A549 treated with dexamethasone at 1 μM for 4 hours (cell line): ENCODE results near the gene IPO7. TPM values are rescaled to one million over a fixed set of nuclear protein-coding genes. Genes with fewer than 3 reads are reported as not detected.

Experiments
- total RNA-seq: library from RNA; stranded (reverse); fragments of 200-300 nt; extraction: Qiagen RNA extraction; gene quantifications from 5 replicates; pipeline ENCODE4 v1.2.3, GENCODE V29; 2022

Gene IPO7
- total RNA-seq: 85.5 to 123 TPM (median 108 TPM) in 5 replicates

DNA sequence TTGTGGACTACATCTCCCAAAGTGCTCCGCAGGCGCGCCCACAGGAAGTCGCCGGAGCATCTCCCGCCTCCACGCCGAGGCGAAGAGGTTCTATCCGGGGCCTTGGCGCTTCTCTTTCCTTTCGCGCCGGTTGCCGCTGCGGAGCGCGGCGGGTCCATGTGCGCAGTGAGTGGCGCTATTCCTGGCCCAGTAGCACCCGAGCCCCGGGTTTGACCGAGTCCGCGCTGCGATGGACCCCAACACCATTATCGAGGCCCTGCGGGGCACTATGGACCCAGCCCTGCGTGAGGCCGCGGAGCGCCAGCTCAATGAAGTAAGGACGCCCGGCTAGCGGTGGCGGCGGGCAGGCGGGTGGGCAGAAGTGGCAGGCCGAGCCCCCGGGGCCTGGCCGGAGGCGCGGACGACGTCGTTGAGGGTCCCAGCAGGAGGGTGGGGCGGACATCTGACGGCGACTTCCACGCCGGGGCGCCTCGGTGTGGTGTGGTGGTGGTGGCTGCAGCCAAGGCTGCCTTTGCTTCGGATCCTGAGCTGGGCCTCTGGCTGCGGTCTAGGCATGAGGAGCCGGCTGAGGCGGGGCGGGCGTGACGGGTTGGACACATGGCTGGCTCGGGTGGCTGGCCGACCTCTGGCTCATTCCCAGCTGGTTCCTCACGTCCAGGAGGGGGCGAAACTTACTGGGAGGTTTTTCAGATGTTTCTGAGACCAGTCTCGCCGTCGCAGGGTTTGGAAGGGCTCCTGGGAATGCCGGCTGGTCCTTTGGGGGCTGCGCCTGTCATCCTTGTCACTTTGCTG is at the start of gene IPO7:
Gene IPO7, plus strand, starts transcription at position 118 of the 792 bp plus-strand sequence. Its CDS starts 112 bp downstream, at position 230.

DNA sequence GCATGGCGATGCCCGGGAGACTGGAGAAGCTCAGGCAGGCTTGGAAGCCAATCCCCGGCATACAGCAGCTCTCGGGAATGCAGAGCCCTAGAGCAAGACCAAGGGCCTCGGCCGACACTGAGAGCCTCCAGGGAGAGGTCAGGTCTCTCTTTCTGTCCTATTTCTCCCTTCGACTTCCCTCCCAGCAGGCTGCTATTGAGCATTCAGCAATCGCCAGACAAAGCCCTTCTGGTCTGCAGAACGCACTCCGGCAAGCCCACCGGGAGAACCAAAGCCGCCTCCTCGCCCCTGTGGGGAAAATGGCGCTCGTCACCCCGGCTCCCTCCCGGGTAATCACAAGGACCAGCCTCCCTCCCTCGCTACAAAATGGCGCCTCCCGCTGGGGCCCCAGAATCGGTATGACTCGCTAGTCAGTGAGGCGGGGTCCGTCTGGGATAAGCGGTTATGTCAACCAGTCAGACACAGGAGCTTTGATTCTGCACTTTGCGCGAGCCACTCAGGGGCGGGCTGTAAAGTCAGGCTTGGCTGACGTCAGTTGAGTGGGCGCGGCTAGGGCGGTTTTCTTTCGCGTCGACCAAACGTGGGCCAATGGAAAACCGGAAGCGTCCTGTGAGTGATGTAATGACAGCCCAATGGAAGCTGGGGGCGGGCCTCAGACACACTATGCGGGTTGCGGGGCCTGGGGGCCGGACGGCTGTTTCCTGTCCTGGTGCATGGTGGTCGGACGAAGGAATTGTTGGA is 76.0 kb downstream of the IPO7 start, which contains the start of gene ZNF143:
Gene ZNF143, plus strand, starts transcription at position 691 of the 741 bp plus-strand sequence. CDS start 10,297 bp downstream, outside the sequence.

Other genes with a start within 250 kb of the IPO7 start
- gene DENND5A, start 119.3 kb upstream of the IPO7 start, total RNA-seq: 37.2 to 41.2 TPM (median 40.5 TPM) in 5 replicates
- 17.8 to 27.3 TPM (median 23.6 TPM) in 5 replicates for gene TMEM41B, start 70.1 kb upstream of the IPO7 start, total RNA-seq
- 9.9 to 11.5 TPM (median 10.3 TPM) in 5 replicates for gene ZNF143, start 76.4 kb downstream of the IPO7 start, total RNA-seq
- gene WEE1, start 189.0 kb downstream of the IPO7 start, total RNA-seq: 18.1 to 23.6 TPM (median 21.1 TPM) in 5 replicates